T-cell (primary cell): Measurements from ENCODE around the gene BCAS3. TPM values are rescaled to one million over a fixed set of nuclear protein-coding genes. Genes with fewer than 3 reads are reported as not detected.

Experiments used
- ATAC-seq, 4 experiments: fragments of 200-7000 bp in 3 of 4; fragments of 150-1000 bp in 1 of 4; cut with Tn5 transposase; replicated peaks in 1 of 4; 1 replicate in 3 of 4; 2 replicates in 1 of 4; pipeline ENCODE4 v1.10.0; 2021; ENCODE audit warnings: moderate library complexity in 3 of 4, mild to moderate bottlenecking in 2 of 4, moderate number of reproducible peaks in 1 of 4
- CTCF ChIA-PET, 2 donors: fragments of 300-600 bp; sonication (Branson Sonifier 250); formaldehyde crosslinking; loops; one replicate each; lab custom pipeline; 2022; ENCODE audit warnings: antibody characterized with exemption in 2 of 2; lab: Charles Lee
- POLR2A ChIA-PET, 2 donors: fragments of 300-600 bp; sonication (Branson Sonifier 250); formaldehyde crosslinking; loops; one replicate each; lab custom pipeline; 2022; ENCODE audit warnings: antibody characterized with exemption in 2 of 2; lab: Charles Lee
- DNase-seq, 35 experiments: peaks; one replicate each; pipeline versions ENCODE4 v3.0.0 to v3.0.0-alpha.2; 2013 to 2023
- H3K27ac ChIP-seq: one replicate; pipeline ENCODE4 v1.5.1; 2013; ENCODE audit warnings: low read length
- H3K27me3 ChIP-seq, 2 experiments: replicated peaks in 1 of 2; 1 replicate in 1 of 2; 2 replicates in 1 of 2; pipeline versions ENCODE4 v1.6.1 to v1.7.0; 2013; ENCODE audit warnings: low read length in 1 of 2, mixed read lengths in 1 of 2; ENCODE audit not compliant: control insufficient read depth in 2 of 2, insufficient read depth in 2 of 2; ENCODE audit errors: extremely low read depth in 1 of 2
- H3K36me3 ChIP-seq, 2 donors: 1 replicate in 1 of 2; 2 replicates in 1 of 2; pipeline versions ENCODE4 v1.6.1 to v1.7.0; 2013; ENCODE audit warnings: low read length in 1 of 2; ENCODE audit not compliant: control insufficient read depth in 2 of 2, insufficient read depth in 1 of 2; ENCODE audit errors: extremely low read depth in 1 of 2
- H3K4me1 ChIP-seq, 2 experiments: 1 replicate in 1 of 2; 2 replicates in 1 of 2; pipeline versions ENCODE4 v1.6.1 to v1.7.0; 2013; ENCODE audit warnings: low read length in 2 of 2, mixed read lengths in 1 of 2; ENCODE audit not compliant: insufficient read depth in 2 of 2, control insufficient read depth in 1 of 2; ENCODE audit errors: extremely low read depth in 1 of 2
- H3K4me3 ChIP-seq, 2 donors: 1 replicate in 1 of 2; 2 replicates in 1 of 2; pipeline versions ENCODE4 v1.5.1 to v1.7.0; 2013; ENCODE audit warnings: mild to moderate bottlenecking in 2 of 2, low read length in 1 of 2, moderate library complexity in 1 of 2; ENCODE audit not compliant: control insufficient read depth in 1 of 2; ENCODE audit errors: extremely low read depth in 1 of 2
- H3K9me3 ChIP-seq: 2 replicates; pipeline ENCODE4 v1.7.0; 2013
- H3K27ac Mint-ChIP-seq, 2 donors: one replicate each; pipeline ENCODE4 v1.8.0; 2020 to 2021; ENCODE audit warnings: mild to moderate bottlenecking in 2 of 2, mixed read lengths in 2 of 2
- H3K27me3 Mint-ChIP-seq, 2 donors: one replicate each; pipeline ENCODE4 v1.8.0; 2021 to 2022; ENCODE audit warnings: mixed read lengths in 2 of 2
- H3K36me3 Mint-ChIP-seq: one replicate; pipeline ENCODE4 v1.8.0; 2021; ENCODE audit warnings: mixed read lengths
- H3K4me1 Mint-ChIP-seq, 3 donors: one replicate each; pipeline ENCODE4 v1.8.0; 2020 to 2022; ENCODE audit warnings: mixed read lengths in 3 of 3, mild to moderate bottlenecking in 1 of 3
- H3K4me3 Mint-ChIP-seq, 3 donors: one replicate each; pipeline ENCODE4 v1.8.0; 2020 to 2022; ENCODE audit warnings: mild to moderate bottlenecking in 3 of 3, mixed read lengths in 3 of 3, moderate library complexity in 3 of 3
- H3K9me3 Mint-ChIP-seq, 3 donors: one replicate each; pipeline ENCODE4 v1.8.0; 2020 to 2022; ENCODE audit warnings: mixed read lengths in 3 of 3
- WGBS: methylation state at CpG from one replicate; pipeline ENCODE4 v1.1.5; 2013; ENCODE audit warnings: missing lambda C conversion rate; ENCODE audit not compliant: insufficient coverage; 5-methylcytosine and 5-hydroxymethylcytosine counted together
- total RNA-seq, 35 experiments: library from RNA in 6 of 35; stranded (reverse) in 6 of 35; fragments of 120-200 nt in 1 of 35; gene quantifications; one replicate each; pipeline versions ENCODE4 v1.2.1 to v1.2.4 and lab custom pipeline; 2013 to 2026

The BCAS3 gene
- total RNA-seq, 5 donors from 2014 or later (not counting 1 experiment from before 2014, with no cell fraction given), result 33.8 to 57.8 (median 38.1) TPM

DNA sequence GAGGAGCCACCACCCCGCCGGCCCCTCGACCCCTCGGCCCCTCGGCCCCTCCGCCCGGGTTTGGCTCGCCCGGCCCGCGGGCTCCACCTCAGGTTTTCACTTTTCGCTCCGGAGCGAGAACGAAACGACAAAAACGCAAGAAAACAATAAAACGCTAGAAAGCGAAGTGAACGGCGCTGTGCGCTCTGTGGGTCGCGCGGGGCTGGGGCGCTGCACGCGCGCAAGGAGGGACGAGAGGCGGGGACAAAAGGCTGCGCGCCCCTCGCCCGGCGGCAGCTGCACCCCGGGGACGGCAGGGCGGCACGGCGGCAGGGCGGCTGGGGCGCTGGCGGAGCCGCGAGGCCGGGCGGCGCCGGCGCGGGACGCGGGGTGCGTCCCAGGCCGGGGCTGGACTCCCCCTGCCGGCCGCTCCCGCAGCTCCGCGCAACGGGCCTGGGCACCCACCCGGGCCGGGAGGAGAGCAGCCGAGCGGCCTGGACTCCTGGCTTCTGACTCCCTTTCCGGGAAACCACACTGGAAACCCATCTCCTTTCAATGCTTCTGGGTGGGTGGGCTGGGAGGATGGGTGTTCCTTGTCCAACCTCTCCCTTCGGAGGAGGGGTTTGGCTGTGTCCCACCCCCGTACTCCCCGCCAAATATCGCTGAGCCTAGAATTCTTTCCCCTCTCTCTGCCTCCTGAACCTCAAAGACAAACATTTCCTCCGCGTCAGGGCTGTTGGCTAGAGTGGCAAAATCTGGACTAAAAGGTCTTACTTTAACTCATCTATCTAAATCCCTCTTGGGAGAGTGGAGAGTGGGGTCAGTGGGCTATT lies 731.9 kb downstream of the BCAS3 start:
- ATAC-seq (peak; percentile 9 to 24 (median 14)), DNase-seq (peak in 6 of 35 experiments; percentile 3 to 63 (median 36))
- Mint-ChIP-seq H3K27ac (no peak overlapping the region), H3K4me3 (peak overlapping the region; percentile 70 to 83 (median 70)), H3K27me3 (peaks cover 26 to 49% of the 10 kb centered on the region in 2 donors), H3K36me3 (no peaks in the 10 kb centered on the region), H3K9me3 (no peaks in the 10 kb centered on the region), H3K4me1 (peaks cover 21 to 32% (median 26%) of the 10 kb centered on the region in 3 donors)
- under 1% methylated on average over 58 of the region's 73 CpGs for WGBS
- Histone ChIP-seq H3K36me3 (no peaks in the 10 kb centered on the region), H3K27me3 (peaks cover 2 to 91% of the 10 kb centered on the region in 2 experiments), H3K9me3 (no peaks in the 10 kb centered on the region), H3K4me3 (peak overlapping the region; percentile 19 to 48), H3K27ac (no peak overlapping the region), H3K4me1 (peaks cover 2 to 67% of the 10 kb centered on the region in 2 experiments)
- ChIA-PET POLR2A (no interaction called here), CTCF (interaction anchor here in 1 of 2 donors (0.6 to 1.2 kb wide), 4 partner anchors 9 to 806 kb away, joined by 3 to 4 read pairs (median 4); no protein-coding TSS in a partner anchor)

DNA sequence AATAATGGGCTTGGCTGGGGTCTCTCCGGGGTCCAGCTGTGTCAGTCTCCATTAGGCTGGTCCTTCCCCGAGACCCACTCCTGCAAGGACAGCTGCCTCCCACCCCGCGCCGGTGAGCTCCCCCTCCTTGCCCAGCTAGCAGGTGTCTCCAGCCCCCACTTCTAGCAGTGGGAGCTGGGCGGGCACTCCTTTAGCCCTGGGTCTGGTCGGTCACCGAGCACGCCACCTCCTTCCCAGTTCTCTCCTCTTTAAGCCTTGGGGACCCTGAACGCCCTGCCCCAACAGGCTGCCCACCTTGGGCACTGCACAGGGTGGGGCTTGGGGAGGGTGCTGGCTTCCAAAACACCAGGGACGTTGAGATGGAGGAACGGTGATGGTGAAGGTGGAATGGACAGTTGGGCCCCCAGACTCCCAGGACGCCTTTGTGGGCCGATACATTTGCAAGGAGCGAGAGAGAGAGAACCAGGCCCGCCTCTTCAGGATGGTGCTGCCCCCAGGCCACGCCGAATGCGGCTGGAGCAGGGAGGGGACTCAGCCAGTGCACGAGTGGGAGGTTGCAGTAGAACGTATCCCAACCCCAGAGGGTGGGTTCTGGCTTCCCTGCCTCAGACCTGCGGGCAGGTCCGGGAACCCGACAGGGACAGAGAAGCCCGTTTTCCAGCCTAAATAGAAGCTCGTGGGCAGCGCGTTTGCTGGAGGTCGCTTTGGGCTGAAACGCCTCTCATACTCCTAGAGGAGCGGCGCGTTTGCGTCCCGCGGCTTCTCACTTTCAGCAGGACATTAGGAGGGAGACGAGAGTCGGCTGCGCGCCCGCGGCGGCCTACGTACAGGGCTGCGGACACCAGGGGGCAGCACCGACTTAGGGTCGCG lies 732.7 kb downstream of the BCAS3 start:
- no peaks in the 10 kb centered on the region for H3K9me3 ChIP-seq
- no peak overlapping the region for H3K27ac ChIP-seq

DNA sequence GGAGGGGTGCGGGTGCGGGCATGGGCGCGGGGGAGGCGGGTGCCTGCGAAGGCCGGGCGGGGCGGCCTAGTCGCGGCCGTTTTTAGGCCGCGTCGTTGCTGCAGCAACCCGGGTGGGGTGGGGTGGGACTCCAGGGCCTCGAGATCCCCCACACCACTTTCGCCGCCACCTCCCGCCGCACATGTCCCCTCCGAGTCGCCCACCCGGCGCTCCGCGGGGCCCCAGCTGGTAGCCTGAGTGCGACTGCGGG lies 733.3 kb downstream of the BCAS3 start:
- no peaks in the 10 kb centered on the region for H3K9me3 Mint-ChIP-seq
- Histone ChIP-seq H3K4me1 (peaks cover 2 to 54% of the 10 kb centered on the region in 2 experiments), H3K27me3 (peaks cover 2 to 84% of the 10 kb centered on the region in 2 experiments), H3K9me3 (no peaks in the 10 kb centered on the region), H3K36me3 (no peaks in the 10 kb centered on the region), H3K27ac (no peak overlapping the region), H3K4me3 (peak overlapping the region; percentile 65 to 89)
- DNase-seq (no peak), ATAC-seq (no peak)
- peaks cover 26 to 44% of the 10 kb centered on the region in 2 donors for H3K27me3 Mint-ChIP-seq
- H3K27ac Mint-ChIP-seq, result no peak overlapping the region
- ChIA-PET POLR2A (no interaction called here), CTCF (interaction anchor here in 1 of 2 donors (1.2 kb wide), 1 partner anchor 426 kb away, joined by 4 read pairs; no protein-coding TSS in a partner anchor)
- no peaks in the 10 kb centered on the region for H3K36me3 Mint-ChIP-seq
- 4% methylated on average over 25 of the region's 29 CpGs for WGBS
- H3K4me3 Mint-ChIP-seq, result peak overlapping the region; percentile 70 to 83 (median 70)
- H3K4me1 Mint-ChIP-seq, result peaks cover 20 to 28% (median 26%) of the 10 kb centered on the region in 3 donors

More for the DNA sequence above, 732.7 kb downstream of the BCAS3 start:
- peaks cover 26 to 46% of the 10 kb centered on the region in 2 donors for H3K27me3 Mint-ChIP-seq
- ChIA-PET POLR2A (no interaction called here), CTCF (interaction anchor here in 1 of 2 donors (1.2 kb wide), 1 partner anchor 427 kb away, joined by 4 read pairs; no protein-coding TSS in a partner anchor)
- peaks cover 2 to 58% of the 10 kb centered on the region in 2 experiments for H3K4me1 ChIP-seq
- H3K27ac Mint-ChIP-seq, result no peak overlapping the region
- H3K4me3 ChIP-seq, result peak overlapping the region; percentile 62 to 65
- WGBS, result 7% methylated on average over 42 of the region's 48 CpGs
- H3K36me3 ChIP-seq, result no peaks in the 10 kb centered on the region
- ATAC-seq, result peak; percentile 52 to 67 (median 59)
- H3K36me3 Mint-ChIP-seq, result no peaks in the 10 kb centered on the region
- no peaks in the 10 kb centered on the region for H3K9me3 Mint-ChIP-seq
- peaks cover 20 to 28% (median 26%) of the 10 kb centered on the region in 3 donors for H3K4me1 Mint-ChIP-seq
- H3K27me3 ChIP-seq, result peaks cover 2 to 88% of the 10 kb centered on the region in 2 experiments
- H3K4me3 Mint-ChIP-seq, result peak overlapping the region; percentile 70 to 83 (median 70)
- DNase-seq, result peak; percentile 32 to 85 (median 67)

DNA sequence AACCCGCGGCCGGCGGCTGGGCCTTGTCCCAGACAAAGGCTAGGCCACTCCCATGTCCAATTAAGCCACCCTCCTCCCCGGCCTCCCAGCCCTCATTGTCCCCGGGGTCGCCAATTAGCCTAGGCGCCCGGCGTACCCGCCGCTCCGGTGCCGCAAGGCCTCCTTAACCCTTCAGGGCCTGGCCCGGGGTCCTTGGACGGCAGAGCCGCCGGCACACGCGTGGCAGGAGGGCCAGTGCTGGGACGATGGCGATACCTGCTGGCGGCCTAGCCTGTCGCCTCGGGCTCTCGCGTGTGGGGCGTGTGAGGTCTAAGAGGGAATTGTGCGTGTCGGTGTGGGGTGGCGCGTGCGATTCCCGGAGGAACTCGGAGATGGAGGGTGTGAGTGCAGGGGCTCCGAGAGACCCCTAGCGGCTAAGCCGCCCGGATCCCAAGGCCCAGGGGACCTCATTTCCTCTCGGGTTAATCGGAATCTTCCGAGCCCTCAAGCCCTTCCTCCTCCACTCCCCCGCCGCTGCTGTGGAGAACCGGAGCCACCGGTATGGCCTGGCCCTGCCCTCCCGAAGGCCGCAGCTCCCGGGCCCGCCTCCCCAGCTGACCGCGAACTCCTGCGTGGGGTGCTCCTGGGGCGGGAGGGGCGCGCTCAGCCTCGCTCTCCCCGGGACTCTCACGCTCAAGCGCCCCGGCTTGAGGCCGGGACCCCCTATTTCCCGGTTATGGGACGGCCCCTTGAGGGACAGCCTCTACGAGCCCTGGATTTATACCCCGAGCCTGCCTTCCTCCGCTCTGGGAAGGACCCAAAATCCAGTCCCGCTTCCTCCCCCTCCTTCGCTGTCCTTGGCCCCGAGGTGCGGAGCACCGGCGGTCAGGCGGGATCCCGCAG lies 733.9 kb downstream of the BCAS3 start:
- Histone ChIP-seq H3K9me3 (no peaks in the 10 kb centered on the region), H3K4me1 (peaks cover 2 to 57% of the 10 kb centered on the region in 2 experiments), H3K4me3 (peak overlapping the region; percentile 65 to 89), H3K27me3 (peaks cover 2 to 83% of the 10 kb centered on the region in 2 experiments), H3K36me3 (no peaks in the 10 kb centered on the region), H3K27ac (no peak overlapping the region)
- Mint-ChIP-seq H3K27me3 (peaks cover 21 to 41% of the 10 kb centered on the region in 2 donors), H3K4me3 (peak overlapping the region; percentile 68 to 83 (median 75)), H3K27ac (no peak overlapping the region), H3K4me1 (peaks cover 20 to 28% (median 26%) of the 10 kb centered on the region in 3 donors), H3K36me3 (no peaks in the 10 kb centered on the region), H3K9me3 (no peaks in the 10 kb centered on the region)
- CTCF ChIA-PET, result interaction anchor here (0.6 to 1.9 kb wide), 7 partner anchors 8 to 641 kb away, joined by 3 to 5 read pairs (median 3); no protein-coding TSS in a partner anchor
- WGBS, result 3% methylated on average over 74 of the region's 75 CpGs
- ATAC-seq (peak in 3 of 4 experiments; percentile 10 to 14 (median 11)), DNase-seq (peak in 2 of 35 experiments; percentile 27 to 47)
- POLR2A ChIA-PET, result no interaction called here

DNA sequence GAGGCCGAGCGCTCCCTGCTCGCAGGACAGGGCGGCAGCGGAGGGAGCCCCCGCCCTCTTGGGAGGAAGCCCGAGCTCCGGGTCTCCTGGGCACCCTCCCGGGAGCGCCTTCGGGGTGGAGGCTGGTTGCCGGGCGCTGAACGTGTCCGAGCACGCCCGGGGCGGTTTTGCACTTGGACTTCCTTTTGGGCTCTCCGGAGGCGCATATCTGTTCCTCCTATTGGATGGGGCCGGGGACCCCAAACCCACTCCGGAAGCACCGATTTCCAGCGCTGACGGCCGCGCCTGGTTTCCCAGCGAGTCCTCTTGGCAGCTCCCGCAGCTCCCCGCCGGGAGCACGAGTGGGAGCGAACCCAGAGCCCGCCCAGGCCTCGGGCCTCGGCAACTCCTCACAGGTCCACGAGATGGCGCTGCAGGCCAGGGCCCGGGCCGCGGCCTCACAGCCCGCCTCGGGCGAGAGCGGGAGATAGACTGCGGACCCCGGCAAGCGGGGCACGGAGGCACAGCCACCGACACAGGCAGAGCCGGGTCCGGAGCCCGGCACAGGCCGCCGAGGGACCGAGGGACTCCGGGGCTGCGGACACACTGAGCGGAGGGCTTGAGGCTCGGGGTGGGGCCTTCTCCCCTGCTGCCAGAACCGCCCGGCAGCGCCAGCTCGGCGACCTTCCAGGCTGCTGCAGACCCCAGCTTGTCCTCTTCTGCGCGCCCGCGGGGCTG lies 734.6 kb downstream of the BCAS3 start:
- ChIA-PET CTCF (interaction anchor here (0.6 to 1.9 kb wide), 6 partner anchors 9 to 640 kb away, joined by 3 to 5 read pairs (median 3); no protein-coding TSS in a partner anchor), POLR2A (no interaction called here)
- H3K27ac ChIP-seq, result no peak overlapping the region

More for the DNA sequence above, 734.6 kb downstream of the BCAS3 start:
- peak; percentile 76 to 81 (median 78) for ATAC-seq
- Histone ChIP-seq H3K4me3 (peak overlapping the region; percentile 65 to 89), H3K9me3 (no peaks in the 10 kb centered on the region), H3K27me3 (peaks cover 2 to 83% of the 10 kb centered on the region in 2 experiments), H3K36me3 (no peaks in the 10 kb centered on the region), H3K4me1 (peaks cover 2 to 63% of the 10 kb centered on the region in 2 experiments)
- Mint-ChIP-seq H3K27ac (no peak overlapping the region), H3K27me3 (peaks cover 17 to 40% of the 10 kb centered on the region in 2 donors), H3K4me1 (peaks cover 20 to 29% (median 24%) of the 10 kb centered on the region in 3 donors), H3K36me3 (no peaks in the 10 kb centered on the region), H3K9me3 (no peaks in the 10 kb centered on the region), H3K4me3 (peak overlapping the region; percentile 62 to 83 (median 71))
- under 1% methylated on average over 69 of the region's 69 CpGs for WGBS
- DNase-seq, result peak; percentile 25 to 87 (median 69)
